GM12873 (cell line): ENCODE data around the gene SVIL.

Experiments
- CTCF ChIP-seq: IDR thresholded peaks from 2 replicates; pipeline ENCODE4 v1.5.1; 2012; ENCODE audit warnings: low read depth, mild to moderate bottlenecking, moderate library complexity, low read length, control low read depth; ENCODE audit not compliant: insufficient read depth; ENCODE audit errors: missing control alignments

SVIL gene

GRCh38 chr10:29613791-29614190 is 21.0 kb downstream of the SVIL start:
- TF ChIP-seq CTCF, result no peak

- no peak for TF ChIP-seq CTCF
Measured at GRCh38 chr10:29613196-29613595, 21.6 kb downstream of the SVIL start.

- TF ChIP-seq CTCF, result no peak
Measured at GRCh38 chr10:29612657-29613056, 22.1 kb downstream of the SVIL start.

GRCh38 chr10:29611781-29612381 is 22.9 kb downstream of the SVIL start:
- TF ChIP-seq CTCF, result no peak

GRCh38 chr10:29610876-29611647 is 23.7 kb downstream of the SVIL start:
- no peak for TF ChIP-seq CTCF

- no peak for TF ChIP-seq CTCF
Measured at GRCh38 chr10:29609696-29610095, 25.1 kb downstream of the SVIL start.

- no peak for TF ChIP-seq CTCF
Measured at GRCh38 chr10:29608476-29609301, 26.1 kb downstream of the SVIL start.
